Osteocyte (in vitro differentiated cells): ENCODE results near the gene MARF1. TPM values are rescaled to one million over a fixed set of nuclear protein-coding genes. Genes with fewer than 3 reads are reported as not detected.

Experiments used
- DNase-seq: peaks from one replicate; pipeline ENCODE4 v3.0.0; 2021; ENCODE audit warnings: mixed read lengths; ENCODE audit not compliant: unreplicated experiment; ENCODE audit errors: extremely low spot score
- H3K27ac Mint-ChIP-seq: one replicate; pipeline ENCODE4 v1.8.0; 2021; ENCODE audit warnings: mild to moderate bottlenecking, mixed read lengths; ENCODE audit not compliant: unreplicated experiment
- H3K27me3 Mint-ChIP-seq: one replicate; pipeline ENCODE4 v1.8.0; 2021; ENCODE audit warnings: mixed read lengths; ENCODE audit not compliant: unreplicated experiment
- H3K36me3 Mint-ChIP-seq: one replicate; pipeline ENCODE4 v1.8.0; 2021; ENCODE audit warnings: mixed read lengths; ENCODE audit not compliant: unreplicated experiment
- H3K4me1 Mint-ChIP-seq: one replicate; pipeline ENCODE4 v1.8.0; 2021; ENCODE audit warnings: mixed read lengths; ENCODE audit not compliant: unreplicated experiment
- H3K4me3 Mint-ChIP-seq: one replicate; pipeline ENCODE4 v1.8.0; 2021; ENCODE audit warnings: mild to moderate bottlenecking, moderate library complexity, mixed read lengths; ENCODE audit not compliant: unreplicated experiment
- H3K9me3 Mint-ChIP-seq: one replicate; pipeline ENCODE4 v1.8.0; 2021; ENCODE audit warnings: mixed read lengths; ENCODE audit not compliant: unreplicated experiment
- total RNA-seq: library from RNA; stranded (reverse); gene quantifications from 2 replicates; pipeline ENCODE4 v1.2.1, GENCODE V29; 2021
- TF ChIP-seq, protein P1 (sequence below): fragments of 200-600 bp; sonication (generic); IDR thresholded peaks from 2 replicates; pipeline ENCODE4 v1.5.0; 2021; ENCODE audit warnings: antibody characterized with exemption, mild to moderate bottlenecking, moderate library complexity

MARF1 gene
- total RNA-seq, 1 donor from 2014 or later: 83.0 TPM

DNA sequence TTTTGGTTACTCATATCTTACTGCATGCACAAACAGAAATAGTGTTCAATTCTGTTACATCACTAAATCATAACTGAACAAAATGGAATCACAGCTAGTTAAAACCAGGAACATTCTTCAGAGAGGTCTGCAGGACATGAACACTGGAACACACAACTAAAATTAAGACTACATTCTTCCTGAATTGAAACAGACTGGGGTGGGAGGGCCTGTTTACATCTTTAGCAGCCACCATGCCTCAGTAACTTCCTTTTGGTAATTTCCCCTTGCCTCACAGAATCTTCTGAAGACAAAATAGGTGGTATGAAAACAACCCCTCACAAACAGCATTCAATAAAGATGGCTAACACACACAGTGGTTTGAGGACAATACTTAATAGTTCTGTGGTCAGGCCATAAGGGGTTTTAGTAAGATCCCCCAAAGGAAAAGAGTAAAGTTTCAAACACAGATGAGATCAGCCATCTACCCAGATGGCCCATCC is 6.5 kb downstream of the MARF1 start:
- Mint-ChIP-seq H3K27me3 (no peaks in the 10 kb centered on the region), H3K9me3 (no peaks in the 10 kb centered on the region), H3K36me3 (peaks cover 64% of the 10 kb centered on the region), H3K4me3 (no peak overlapping the region), H3K27ac (no peak overlapping the region), H3K4me1 (peaks cover 4% of the 10 kb centered on the region)
- no peak for DNase-seq
- TF ChIP-seq, protein P1, sequence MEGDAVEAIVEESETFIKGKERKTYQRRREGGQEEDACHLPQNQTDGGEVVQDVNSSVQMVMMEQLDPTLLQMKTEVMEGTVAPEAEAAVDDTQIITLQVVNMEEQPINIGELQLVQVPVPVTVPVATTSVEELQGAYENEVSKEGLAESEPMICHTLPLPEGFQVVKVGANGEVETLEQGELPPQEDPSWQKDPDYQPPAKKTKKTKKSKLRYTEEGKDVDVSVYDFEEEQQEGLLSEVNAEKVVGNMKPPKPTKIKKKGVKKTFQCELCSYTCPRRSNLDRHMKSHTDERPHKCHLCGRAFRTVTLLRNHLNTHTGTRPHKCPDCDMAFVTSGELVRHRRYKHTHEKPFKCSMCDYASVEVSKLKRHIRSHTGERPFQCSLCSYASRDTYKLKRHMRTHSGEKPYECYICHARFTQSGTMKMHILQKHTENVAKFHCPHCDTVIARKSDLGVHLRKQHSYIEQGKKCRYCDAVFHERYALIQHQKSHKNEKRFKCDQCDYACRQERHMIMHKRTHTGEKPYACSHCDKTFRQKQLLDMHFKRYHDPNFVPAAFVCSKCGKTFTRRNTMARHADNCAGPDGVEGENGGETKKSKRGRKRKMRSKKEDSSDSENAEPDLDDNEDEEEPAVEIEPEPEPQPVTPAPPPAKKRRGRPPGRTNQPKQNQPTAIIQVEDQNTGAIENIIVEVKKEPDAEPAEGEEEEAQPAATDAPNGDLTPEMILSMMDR: no peak

DNA sequence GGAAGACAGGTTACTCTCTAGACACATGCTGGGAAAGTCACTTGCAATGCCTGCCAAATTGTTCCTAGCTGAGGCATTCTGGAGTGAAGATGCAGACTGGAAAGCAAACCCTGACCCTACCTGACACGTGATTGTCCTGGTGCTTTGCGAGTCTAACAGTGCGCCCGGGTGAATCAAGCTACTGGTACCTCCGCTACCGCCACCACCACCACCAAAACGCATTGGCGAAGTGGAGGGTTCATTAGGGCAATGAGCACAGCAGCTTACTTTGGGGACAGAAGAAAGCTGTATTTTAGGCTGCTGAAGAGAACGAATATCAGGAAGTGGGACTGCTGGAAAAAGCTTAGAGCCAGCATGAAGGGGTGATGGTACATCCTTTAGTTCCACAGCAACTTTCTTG is 7.0 kb downstream of the MARF1 start:
- Mint-ChIP-seq H3K4me3 (no peak overlapping the region), H3K27ac (no peak overlapping the region), H3K9me3 (no peaks in the 10 kb centered on the region), H3K4me1 (no peaks in the 10 kb centered on the region), H3K36me3 (peaks cover 65% of the 10 kb centered on the region), H3K27me3 (no peaks in the 10 kb centered on the region)
- TF ChIP-seq, protein P1: no peak
- no peak for DNase-seq

DNA sequence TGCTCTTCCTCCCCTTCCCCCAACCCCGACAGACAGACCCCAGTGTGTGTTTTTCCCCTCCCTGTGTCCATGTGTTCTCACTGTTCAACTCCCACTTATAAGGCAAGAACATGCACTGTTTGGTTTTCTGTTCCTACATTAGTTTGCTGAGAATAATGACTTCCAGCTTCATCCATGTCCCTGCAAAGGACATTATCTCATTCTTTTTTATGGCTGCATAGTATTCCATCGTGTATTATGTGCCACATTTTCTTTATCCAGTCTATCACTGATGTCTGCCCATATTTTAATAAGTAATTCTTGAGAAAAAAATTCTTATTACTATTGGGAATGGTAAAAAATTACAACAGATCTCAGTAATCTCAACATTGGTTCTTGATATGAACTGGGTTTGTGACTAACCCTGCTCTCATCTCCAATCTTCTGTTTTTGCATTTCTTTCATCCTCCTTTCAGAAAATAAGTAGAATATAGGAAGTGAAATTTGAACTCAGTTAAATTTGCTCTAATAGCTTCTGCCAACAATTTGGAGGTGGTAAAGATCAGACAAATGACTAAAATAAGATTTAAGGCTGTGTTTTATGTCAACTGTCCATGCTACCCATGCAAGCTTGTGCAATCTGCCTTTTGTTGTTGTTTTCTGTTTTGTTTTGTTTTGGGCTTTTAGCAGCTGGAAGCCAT is 11.1 kb downstream of the MARF1 start:
- peaks cover 56% of the 10 kb centered on the region for H3K36me3 Mint-ChIP-seq
- H3K4me3 Mint-ChIP-seq: no peak overlapping the region
- no peaks in the 10 kb centered on the region for H3K27me3 Mint-ChIP-seq
- TF ChIP-seq, protein P1: no peak
- no peaks in the 10 kb centered on the region for H3K4me1 Mint-ChIP-seq
- no peak overlapping the region for H3K27ac Mint-ChIP-seq
- DNase-seq: no peak
- no peaks in the 10 kb centered on the region for H3K9me3 Mint-ChIP-seq

DNA sequence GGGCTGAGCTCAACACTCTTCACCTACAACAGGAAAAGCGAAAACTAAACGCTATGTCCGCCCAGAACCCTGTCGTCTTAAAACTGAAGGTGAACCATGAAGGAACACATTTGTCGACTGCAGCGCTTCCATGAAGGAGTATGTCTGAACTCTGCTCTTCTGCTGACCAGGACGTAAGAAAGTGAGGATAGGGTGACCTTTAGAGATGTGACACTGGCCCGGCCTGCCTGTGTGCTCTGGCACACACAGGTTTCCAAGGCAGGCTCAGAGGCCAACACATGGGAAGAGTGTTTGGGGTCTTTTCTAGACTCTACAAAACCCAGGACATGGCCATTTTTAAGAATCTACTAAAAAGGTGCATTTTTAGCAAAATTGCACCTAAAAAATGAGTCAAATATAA is 21.1 kb downstream of the MARF1 start:
- TF ChIP-seq, protein P1: no peak
- peaks cover 70% of the 10 kb centered on the region for H3K36me3 Mint-ChIP-seq
- no peak for DNase-seq
- no peaks in the 10 kb centered on the region for H3K9me3 Mint-ChIP-seq
- H3K27ac Mint-ChIP-seq: no peak overlapping the region
- no peaks in the 10 kb centered on the region for H3K27me3 Mint-ChIP-seq
- no peaks in the 10 kb centered on the region for H3K4me1 Mint-ChIP-seq
- no peak overlapping the region for H3K4me3 Mint-ChIP-seq

DNA sequence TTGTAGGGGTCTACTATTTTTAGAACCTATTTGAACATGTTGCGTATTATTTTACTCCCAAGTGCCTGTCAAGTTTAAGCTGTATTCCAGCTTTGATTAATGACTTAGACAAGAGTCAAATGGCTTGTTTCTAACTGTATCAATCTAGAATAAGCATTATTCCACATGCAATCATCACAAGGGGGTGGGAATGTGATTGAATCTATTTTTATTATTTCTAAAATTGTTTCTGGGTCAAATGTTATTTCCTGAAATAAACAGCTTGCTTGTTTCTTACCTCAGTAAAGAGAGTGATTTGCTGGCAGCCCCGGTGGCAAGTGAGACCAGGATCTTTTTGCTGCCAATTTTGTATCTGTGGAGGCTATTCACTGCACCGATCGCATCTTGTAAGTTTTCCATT is 21.5 kb downstream of the MARF1 start:
- H3K27me3 Mint-ChIP-seq: no peaks in the 10 kb centered on the region
- DNase-seq: no peak
- TF ChIP-seq, protein P1: no peak
- no peak overlapping the region for H3K4me3 Mint-ChIP-seq
- H3K27ac Mint-ChIP-seq: no peak overlapping the region
- H3K36me3 Mint-ChIP-seq: peaks cover 74% of the 10 kb centered on the region
- H3K4me1 Mint-ChIP-seq: no peaks in the 10 kb centered on the region
- no peaks in the 10 kb centered on the region for H3K9me3 Mint-ChIP-seq
